ENCODE measurements around the gene GNG4.

- TF ChIP-seq EZH2 (IDR thresholded peaks at IDR 0.05; ENCODE audit: insufficient read depth, poor library complexity, severe bottlenecking) (no peak), EZH2phosphoT487 (IDR thresholded peaks at IDR 0.05; ENCODE audit: insufficient read depth, low read depth) (no peak)
Measured at GRCh38 chr1:235533476-235534168, 116.0 kb downstream of the GNG4 start.

Measured in GM23248 (cell line).